ENCODE measurements around the gene IL11. TPM values are rescaled to one million over a fixed set of nuclear protein-coding genes. Genes with fewer than 3 reads are reported as not detected.

The IL11 gene
- total RNA-seq, 2 donors from 2014 or later, result not detected

Other genes with a start within 250 kb of the IL11 start
- not detected for gene TNNT1, start 221.3 kb downstream of the IL11 start, total RNA-seq
- not detected for gene TNNI3, start 212.7 kb downstream of the IL11 start, total RNA-seq
- not detected for gene DNAAF3, start 203.8 kb downstream of the IL11 start, total RNA-seq
- gene SYT5, start 190.2 kb downstream of the IL11 start, total RNA-seq, result not detected
- 1 to 10 TPM in 1 of 2 donors, under 1 TPM in 1; 0.81 to 1.6 TPM for gene PTPRH, start 161.0 kb downstream of the IL11 start, total RNA-seq
- gene TMEM86B, start 141.7 kb downstream of the IL11 start, total RNA-seq, result 1 to 10 TPM; 1.6 to 1.7 TPM
- 10 to 100 TPM; 40.6 to 46.0 TPM for gene PPP6R1, start 111.4 kb downstream of the IL11 start, total RNA-seq
- gene HSPBP1, start 90.4 kb downstream of the IL11 start, total RNA-seq, result 10 to 100 TPM; 19.8 to 20.1 TPM
- 1 to 10 TPM; 7.2 to 9.2 TPM for gene BRSK1, start 86.5 kb downstream of the IL11 start, total RNA-seq
- 1 to 10 TPM; 1.9 to 5.4 TPM for gene TMEM150B, start 45.1 kb downstream of the IL11 start, total RNA-seq
- gene KMT5C, start 30.6 kb downstream of the IL11 start, total RNA-seq, result 1 to 10 TPM; 3.9 to 6.3 TPM
- gene COX6B2, start 15.7 kb downstream of the IL11 start, total RNA-seq, result 1 to 10 TPM in 1 of 2 donors, not detected in 1; 1.3 TPM
- not detected for gene GARIN5B, start 7.2 kb downstream of the IL11 start, total RNA-seq
- gene TMEM190, start 6.4 kb upstream of the IL11 start, total RNA-seq, result not detected
- under 1 TPM; 0.69 to 0.90 TPM for gene TMEM238, start 13.8 kb upstream of the IL11 start, total RNA-seq
- 1,000 to 10,000 TPM in 1 of 2 donors, 100 to 1,000 TPM in 1; 882 to 1,056 TPM for gene RPL28, start 15.5 kb upstream of the IL11 start, total RNA-seq
- gene UBE2S, start 37.3 kb upstream of the IL11 start, total RNA-seq, result 10 to 100 TPM; 17.6 to 23.3 TPM
- not detected for gene SHISA7, start 72.8 kb upstream of the IL11 start, total RNA-seq
- gene ISOC2, start 91.2 kb upstream of the IL11 start, total RNA-seq, result 10 to 100 TPM; 23.1 to 25.1 TPM
- gene C19orf85, start 94.3 kb upstream of the IL11 start, total RNA-seq, result not detected
- gene ZNF628, start 106.2 kb upstream of the IL11 start, total RNA-seq, result 1 to 10 TPM; 5.7 to 7.9 TPM
- gene NAT14, start 114.7 kb upstream of the IL11 start, total RNA-seq, result 10 to 100 TPM; 15.8 to 16.3 TPM
- gene SSC5D, start 118.0 kb upstream of the IL11 start, total RNA-seq, result 10 to 100 TPM; 32.4 to 40.6 TPM
- not detected for gene SBK2, start 166.7 kb upstream of the IL11 start, total RNA-seq
- not detected for gene SBK3, start 175.1 kb upstream of the IL11 start, total RNA-seq
- 1 to 10 TPM; 7.4 to 7.6 TPM for gene ZNF579, start 210.4 kb upstream of the IL11 start, total RNA-seq
- 1 to 10 TPM; 7.8 to 9.7 TPM for gene FIZ1, start 229.1 kb upstream of the IL11 start, total RNA-seq
- gene ZNF524, start 229.8 kb upstream of the IL11 start, total RNA-seq, result 10 to 100 TPM; 10.6 to 11.1 TPM
- 10 to 100 TPM; 10.1 to 12.6 TPM for gene ZNF865, start 235.2 kb upstream of the IL11 start, total RNA-seq

Measured in posterior vena cava (tissue), 2 donors.